Calu3 (cell line): ENCODE measurements around the gene DCC. TPM values are rescaled to one million over a fixed set of nuclear protein-coding genes. Genes with fewer than 3 reads are reported as not detected.

Experiments
- BruUV-seq: library from RNA; stranded (reverse); fragments of 400-500 nt; replicated peaks from 2 replicates; lab custom pipeline; 2021; lab: Mats Ljungman, UMichigan
- CTCF ChIA-PET: fragments of 300-600 bp; sonication (Branson Sonifier 250); formaldehyde crosslinking; loops from one replicate; lab custom pipeline; 2022; ENCODE audit warnings: antibody characterized with exemption; lab: Charles Lee
- DNase-seq: peaks from one replicate; pipeline ENCODE4 v3.0.0; 2022
- H3K27ac Mint-ChIP-seq: one replicate; pipeline ENCODE4 v1.8.0; 2022; ENCODE audit warnings: mixed read lengths; ENCODE audit not compliant: unreplicated experiment
- H3K27me3 Mint-ChIP-seq: one replicate; pipeline ENCODE4 v1.8.0; 2022; ENCODE audit warnings: mixed read lengths; ENCODE audit not compliant: unreplicated experiment
- H3K36me3 Mint-ChIP-seq: one replicate; pipeline ENCODE4 v1.8.0; 2022; ENCODE audit warnings: mild to moderate bottlenecking, moderate library complexity, mixed read lengths; ENCODE audit not compliant: insufficient read depth, unreplicated experiment
- H3K4me1 Mint-ChIP-seq: one replicate; pipeline ENCODE4 v1.8.0; 2022; ENCODE audit warnings: mild to moderate bottlenecking, low read depth, mixed read lengths; ENCODE audit not compliant: unreplicated experiment
- H3K4me3 Mint-ChIP-seq: one replicate; pipeline ENCODE4 v1.8.0; 2022; ENCODE audit warnings: mild to moderate bottlenecking, low read depth, moderate library complexity, mixed read lengths; ENCODE audit not compliant: unreplicated experiment
- H3K9me3 Mint-ChIP-seq: one replicate; pipeline ENCODE4 v1.8.0; 2022; ENCODE audit warnings: low read depth, mixed read lengths; ENCODE audit not compliant: unreplicated experiment
- intact Hi-C: fragments of 100-400 bp; cut with micrococcal nuclease; formaldehyde crosslinking; loops from one replicate; pipeline ENCODE4 v1.10.0; 2022; ENCODE audit not compliant: unreplicated experiment
- total RNA-seq: library from RNA; stranded (reverse); gene quantifications from 2 replicates; pipeline ENCODE4 v1.2.3, GENCODE V29; 2022
- TF ChIP-seq, protein P1 (sequence below): fragments of 200-600 bp; IDR thresholded peaks from one replicate; pipeline ENCODE4 v1.8.0; 2022; ENCODE audit warnings: antibody characterized with exemption; ENCODE audit not compliant: unreplicated experiment

The DCC gene
- total RNA-seq, 1 experiment from 2014 or later: not detected

- no TSS peak for BruUV-seq
- Mint-ChIP-seq H3K9me3 (no peaks in the 10 kb centered on the region), H3K4me3 (no peak overlapping the region), H3K27ac (no peak overlapping the region), H3K36me3 (no peaks in the 10 kb centered on the region), H3K27me3 (no peaks in the 10 kb centered on the region), H3K4me1 (no peaks in the 10 kb centered on the region)
- DNase-seq: no peak
- intact Hi-C loops: no loop called here
- TF ChIP-seq, protein P1, sequence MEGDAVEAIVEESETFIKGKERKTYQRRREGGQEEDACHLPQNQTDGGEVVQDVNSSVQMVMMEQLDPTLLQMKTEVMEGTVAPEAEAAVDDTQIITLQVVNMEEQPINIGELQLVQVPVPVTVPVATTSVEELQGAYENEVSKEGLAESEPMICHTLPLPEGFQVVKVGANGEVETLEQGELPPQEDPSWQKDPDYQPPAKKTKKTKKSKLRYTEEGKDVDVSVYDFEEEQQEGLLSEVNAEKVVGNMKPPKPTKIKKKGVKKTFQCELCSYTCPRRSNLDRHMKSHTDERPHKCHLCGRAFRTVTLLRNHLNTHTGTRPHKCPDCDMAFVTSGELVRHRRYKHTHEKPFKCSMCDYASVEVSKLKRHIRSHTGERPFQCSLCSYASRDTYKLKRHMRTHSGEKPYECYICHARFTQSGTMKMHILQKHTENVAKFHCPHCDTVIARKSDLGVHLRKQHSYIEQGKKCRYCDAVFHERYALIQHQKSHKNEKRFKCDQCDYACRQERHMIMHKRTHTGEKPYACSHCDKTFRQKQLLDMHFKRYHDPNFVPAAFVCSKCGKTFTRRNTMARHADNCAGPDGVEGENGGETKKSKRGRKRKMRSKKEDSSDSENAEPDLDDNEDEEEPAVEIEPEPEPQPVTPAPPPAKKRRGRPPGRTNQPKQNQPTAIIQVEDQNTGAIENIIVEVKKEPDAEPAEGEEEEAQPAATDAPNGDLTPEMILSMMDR: no peak
- CTCF ChIA-PET: no interaction called here
Measured at GRCh38 chr18:53411511-53411910, 1071.5 kb downstream of the DCC start.

GRCh38 chr18:53417003-53417402 lies 1077.0 kb downstream of the DCC start:
- Mint-ChIP-seq H3K9me3 (no peaks in the 10 kb centered on the region), H3K27me3 (no peaks in the 10 kb centered on the region), H3K27ac (no peak overlapping the region), H3K36me3 (no peaks in the 10 kb centered on the region), H3K4me3 (no peak overlapping the region), H3K4me1 (no peaks in the 10 kb centered on the region)
- DNase-seq: no peak
- TF ChIP-seq, protein P1: no peak
- CTCF ChIA-PET: no interaction called here
- intact Hi-C loops: no loop called here
- BruUV-seq: no TSS peak

DNA sequence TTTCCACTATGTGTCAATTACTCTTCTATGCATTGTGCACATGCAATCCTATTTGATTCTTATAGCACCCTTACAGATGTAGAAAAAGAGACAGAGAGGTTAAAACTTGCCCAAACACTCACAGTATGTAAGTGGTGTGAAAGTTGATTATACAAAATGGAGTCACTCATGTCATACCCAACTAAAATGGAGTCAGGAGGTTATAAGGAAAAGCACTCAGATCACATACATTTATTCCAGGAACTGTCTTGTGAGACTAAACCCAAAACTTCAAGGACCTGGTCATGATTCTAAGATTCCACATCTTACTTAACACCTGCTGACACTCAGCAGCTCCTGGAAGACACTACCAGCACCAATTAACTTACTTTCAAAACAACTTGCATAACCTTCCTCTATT lies 1081.9 kb downstream of the DCC start:
- no peak overlapping the region for H3K27ac Mint-ChIP-seq
- H3K4me1 Mint-ChIP-seq: no peaks in the 10 kb centered on the region
- peaks cover 2% of the 10 kb centered on the region for H3K9me3 Mint-ChIP-seq
- BruUV-seq: no TSS peak
- intact Hi-C loops: no loop called here
- no peaks in the 10 kb centered on the region for H3K36me3 Mint-ChIP-seq
- H3K27me3 Mint-ChIP-seq: no peaks in the 10 kb centered on the region
- no peak overlapping the region for H3K4me3 Mint-ChIP-seq
- no peak for DNase-seq
- TF ChIP-seq, protein P1: no peak
- CTCF ChIA-PET: no interaction called here

GRCh38 chr18:53422896-53423295 lies 1082.9 kb downstream of the DCC start:
- H3K27ac Mint-ChIP-seq: no peak overlapping the region
- no peaks in the 10 kb centered on the region for H3K27me3 Mint-ChIP-seq
- H3K4me3 Mint-ChIP-seq: no peak overlapping the region
- H3K9me3 Mint-ChIP-seq: peaks cover 2% of the 10 kb centered on the region
- H3K36me3 Mint-ChIP-seq: no peaks in the 10 kb centered on the region
- BruUV-seq: no TSS peak
- TF ChIP-seq, protein P1: no peak
- DNase-seq: no peak
- no peaks in the 10 kb centered on the region for H3K4me1 Mint-ChIP-seq
- CTCF ChIA-PET: no interaction called here
- intact Hi-C loops: no loop called here
